Adrenal gland (tissue), 5 donors: ENCODE data around the gene GPHN.

ENCODE experiments used
- CTCF ChIP-seq, 6 experiments: fragments of 450-650 bp in 4 of 6; fragments of 200-600 bp in 2 of 6; sonication (generic) in 1 of 6; IDR thresholded peaks; 1 replicate in 5 of 6; 2 replicates in 1 of 6; pipeline versions ENCODE4 v1.5.1 to v1.8.0; 2016 to 2021; ENCODE audit warnings: antibody characterized with exemption in 6 of 6, mild to moderate bottlenecking in 2 of 6, moderate library complexity in 1 of 6
- POLR2A ChIP-seq, 2 donors: fragments of 450-650 bp; IDR thresholded peaks; one replicate each; pipeline ENCODE4 v1.6.1; 2017; ENCODE audit warnings: antibody characterized with exemption in 2 of 2, mild to moderate bottlenecking in 2 of 2, moderate library complexity in 1 of 2
- donor health status: DM: no; HTN: no; CAD: no.

- TF ChIP-seq CTCF (IDR thresholded peaks at IDR 0.05) (no peak), POLR2A (IDR thresholded peaks at IDR 0.05) (no peak)
Observed at GRCh38 chr14:66501592-66501991, 6.4 kb upstream of the GPHN start.
